Kasumi-1 (cell line): ENCODE data around the gene TNFRSF18.

ENCODE experiments used
- DNase-seq, 2 experiments: peaks; one replicate each; lab custom pipeline; 2025; lab: John Stamatoyannopoulos, UW

Gene TNFRSF18

GRCh38 chr1:1164701-1165451 lies 41.5 kb downstream of the TNFRSF18 start:
- no peak for DNase-seq

GRCh38 chr1:1164361-1164700 lies 42.1 kb downstream of the TNFRSF18 start:
- no peak for DNase-seq

GRCh38 chr1:1163538-1164070 lies 42.8 kb downstream of the TNFRSF18 start:
- no peak for DNase-seq

GRCh38 chr1:1162597-1163537 lies 43.5 kb downstream of the TNFRSF18 start:
- DNase-seq: no peak

- no peak for DNase-seq
Measured at GRCh38 chr1:1161683-1162079, 44.7 kb downstream of the TNFRSF18 start.

- DNase-seq: no peak
Measured at GRCh38 chr1:1161078-1161682, 45.2 kb downstream of the TNFRSF18 start.

- no peak for DNase-seq
Measured at GRCh38 chr1:1160281-1160930, 46.0 kb downstream of the TNFRSF18 start.

- DNase-seq: no peak
Measured at GRCh38 chr1:1157914-1158710, 48.3 kb downstream of the TNFRSF18 start.

- peak; percentile 60 to 67 for DNase-seq
Measured at GRCh38 chr1:1157426-1157913, 48.9 kb downstream of the TNFRSF18 start.

- DNase-seq: no peak
Measured at GRCh38 chr1:1157033-1157365, 49.4 kb downstream of the TNFRSF18 start.

- no peak for DNase-seq
Measured at GRCh38 chr1:1156140-1157032, 50.0 kb downstream of the TNFRSF18 start.

- no peak for DNase-seq
Measured at GRCh38 chr1:1155258-1155657, 51.1 kb downstream of the TNFRSF18 start.

- no peak for DNase-seq
Measured at GRCh38 chr1:1153874-1154273, 52.5 kb downstream of the TNFRSF18 start.
